ENCODE data around the gene NRXN2. TPM values are rescaled to one million over a fixed set of nuclear protein-coding genes. Genes with fewer than 3 reads are reported as not detected.

The NRXN2 gene
- 9.2 and 17.2 TPM in 2 replicates for total RNA-seq

DNA sequence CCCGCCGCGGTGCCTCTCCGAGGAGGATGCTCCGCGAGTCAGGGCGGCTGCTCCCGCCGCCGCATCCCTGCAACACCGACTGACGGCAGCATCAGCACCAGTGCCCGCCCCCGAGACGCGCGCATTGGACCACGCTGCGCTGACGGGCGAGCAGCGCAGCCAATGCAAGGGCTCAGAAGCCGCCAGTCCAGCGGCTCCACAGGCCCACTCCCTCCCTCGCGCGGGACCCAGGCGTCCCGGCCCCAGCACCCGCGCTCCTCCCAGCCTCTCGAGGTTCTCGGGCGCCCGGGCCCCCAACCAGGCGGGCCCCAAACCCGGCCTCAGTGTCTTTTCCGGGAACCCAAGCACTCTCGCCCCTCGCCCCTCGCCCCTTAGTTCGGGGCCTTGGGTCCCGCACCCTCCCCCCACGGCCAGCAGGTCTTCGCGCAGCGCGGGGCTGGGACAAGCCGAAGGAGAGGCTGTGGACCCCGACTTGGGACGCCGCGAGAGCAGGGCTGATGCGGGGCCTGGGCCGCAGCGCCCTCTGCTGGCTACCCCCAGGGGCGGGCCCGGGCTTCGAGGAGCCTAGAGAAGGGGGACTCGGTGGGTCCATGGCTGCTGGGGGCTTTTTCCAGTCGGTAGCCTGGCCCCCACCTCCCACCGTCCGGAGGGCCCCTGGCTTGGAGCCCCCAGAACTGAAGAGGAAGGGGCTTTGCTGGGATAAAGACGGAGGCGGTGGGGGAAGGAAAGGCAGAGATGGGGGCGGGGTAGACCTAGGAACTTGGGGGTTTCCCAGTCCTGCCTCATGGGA lies at the start of gene NRXN2:
Gene NRXN2 (minus strand): TSS at position 81 of the 790 bp plus-strand sequence. CDS start 9,498 bp downstream, outside the sequence.

DNA sequence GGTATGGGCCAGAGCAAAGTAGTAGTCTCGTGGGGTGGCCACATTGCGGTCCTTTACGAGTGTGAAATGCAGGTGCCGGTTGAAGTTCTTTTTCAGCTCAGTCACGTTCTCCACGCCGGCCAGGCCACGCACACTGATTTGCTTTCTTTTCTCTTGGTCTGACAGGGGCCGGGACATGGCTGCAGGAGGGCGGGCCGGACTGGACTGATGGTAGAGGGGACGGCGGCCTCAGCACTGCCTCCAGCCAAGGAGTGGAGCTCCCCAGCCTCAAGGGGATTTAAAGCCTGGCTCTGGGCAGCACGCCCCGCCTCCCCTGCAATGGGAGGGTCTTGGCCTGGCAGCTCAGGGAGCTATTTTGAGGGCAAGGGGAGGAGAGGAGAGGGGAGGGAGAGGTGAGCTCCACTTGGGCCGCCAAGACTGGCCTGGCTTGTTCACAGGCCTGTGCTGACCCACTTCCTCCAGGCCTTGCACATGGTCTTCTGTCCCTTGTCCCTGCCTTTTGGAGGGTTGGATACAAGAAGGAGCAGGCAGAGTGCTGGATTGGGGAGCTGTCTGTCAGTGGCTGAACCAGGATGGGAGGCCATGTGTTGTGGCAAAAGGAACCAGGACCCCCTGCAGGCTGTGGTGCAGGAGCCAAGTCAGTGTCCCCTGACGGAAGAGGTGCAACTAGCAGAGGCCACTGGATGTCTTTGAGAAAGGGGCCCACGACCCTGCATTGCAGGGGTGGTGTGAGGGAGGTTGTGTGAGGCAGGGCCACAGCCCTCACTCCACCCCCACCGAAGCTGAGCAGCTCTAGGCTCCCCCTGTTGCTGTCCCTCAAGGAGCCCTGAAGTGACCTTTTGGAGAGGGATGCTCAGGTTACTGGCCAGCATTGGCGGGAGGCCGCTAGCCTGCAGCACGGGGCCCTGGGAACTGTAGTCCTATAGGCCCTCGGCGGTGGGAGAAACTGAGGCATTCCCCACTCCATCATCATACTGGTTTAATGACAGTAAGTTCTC lies 37.0 kb upstream of the NRXN2 start, which contains the start of gene PYGM:
Gene PYGM (minus strand): TSS at position 253 of the 998 bp plus-strand sequence. CDS start 76 bp downstream, at position 177.

DNA sequence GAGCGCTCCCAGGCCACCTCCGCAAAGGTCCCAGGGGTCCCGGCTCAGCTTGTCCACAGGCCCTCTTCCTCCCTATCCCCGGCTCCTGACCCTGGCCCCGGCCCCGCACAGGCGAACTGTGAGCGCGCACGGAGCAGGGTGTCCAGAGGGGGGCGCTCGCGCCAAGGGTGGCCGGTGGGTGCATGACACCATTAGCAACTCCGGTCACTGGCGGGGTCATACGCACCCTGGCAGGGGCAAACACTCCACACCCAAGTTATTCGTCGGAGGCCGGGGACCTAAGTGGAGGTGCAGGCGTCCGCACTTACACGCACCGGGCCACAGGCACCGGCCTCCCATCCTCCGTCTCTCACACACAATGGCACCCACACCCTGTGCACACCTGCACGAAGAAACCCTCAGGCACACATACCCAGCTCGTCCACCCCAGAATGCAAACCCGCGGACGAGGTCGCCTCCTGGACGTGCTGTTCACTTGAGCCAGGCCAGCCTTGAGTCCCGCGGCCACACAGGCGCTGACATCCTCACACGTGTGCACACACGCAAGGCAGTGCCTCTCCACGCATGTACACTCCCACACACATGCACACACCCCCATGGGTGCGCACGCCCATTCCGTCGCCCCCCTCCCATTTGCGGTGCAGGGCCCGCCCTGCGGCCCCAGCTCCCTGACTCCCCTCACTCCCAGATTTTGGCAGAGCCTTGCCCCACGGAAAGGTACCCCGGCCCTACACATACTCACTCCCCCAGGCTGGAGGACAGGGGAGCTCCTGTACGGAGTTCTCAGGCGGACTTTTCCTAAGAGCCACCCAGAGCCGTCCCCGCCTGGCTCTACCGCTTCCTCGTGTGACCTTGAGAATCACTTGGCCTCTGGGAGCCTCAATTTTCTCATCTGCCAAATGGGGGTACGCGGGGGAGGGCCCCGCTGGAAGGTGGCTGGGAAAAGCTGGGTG lies 20.9 kb upstream of the NRXN2 start, which contains the start of gene RASGRP2:
Gene RASGRP2 (minus strand): TSS at position 552 of the 953 bp plus-strand sequence. CDS start 1,276 bp downstream, outside the sequence.

DNA sequence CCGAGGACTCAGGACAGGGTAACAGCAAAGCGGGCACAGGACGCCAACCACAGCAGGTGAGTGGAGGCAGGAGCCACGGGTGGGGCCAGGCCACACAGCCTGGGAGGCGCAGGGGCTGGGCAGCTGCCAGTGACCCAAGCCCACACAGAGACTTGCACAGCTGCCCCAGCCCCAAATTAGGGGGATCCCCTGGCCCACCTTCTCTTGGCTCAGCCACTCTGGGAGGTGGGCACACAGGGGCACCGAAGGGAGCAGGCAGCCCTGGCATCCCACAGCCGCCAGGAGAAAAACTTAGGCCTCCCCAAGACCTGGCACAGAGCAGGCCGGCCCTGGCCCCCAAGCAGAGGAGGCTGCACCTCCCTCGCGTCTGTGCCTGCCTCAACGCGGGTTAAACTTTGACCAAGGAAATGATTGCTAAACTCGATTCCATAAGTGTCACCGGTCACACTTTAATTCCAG lies 132.2 kb downstream of the NRXN2 start, which contains the start of gene SLC22A12:
Gene SLC22A12 (plus strand): TSS at position 458 of the 459 bp plus-strand sequence. CDS start 337 bp downstream, outside the sequence.

Other genes starting within 250 kb of the NRXN2 start
- gene SLC22A11, start 167.3 kb downstream of the NRXN2 start, total RNA-seq, result not detected in 2 replicates
- not detected in 2 replicates for gene SLC22A12, start 132.0 kb downstream of the NRXN2 start, total RNA-seq
- gene RASGRP2, start 20.9 kb upstream of the NRXN2 start, total RNA-seq, result 0.20 and 0.37 TPM in 2 replicates
- 0.37 and 0.39 TPM in 2 replicates for gene PYGM, start 36.8 kb upstream of the NRXN2 start, total RNA-seq
- 110 and 126 TPM in 2 replicates for gene SF1, start 55.3 kb upstream of the NRXN2 start, total RNA-seq
- gene MAP4K2, start 80.0 kb upstream of the NRXN2 start, total RNA-seq, result 7.0 and 12.3 TPM in 2 replicates
- gene MEN1, start 87.4 kb upstream of the NRXN2 start, total RNA-seq, result 20.2 and 22.1 TPM in 2 replicates
- gene CDC42BPG, start 121.5 kb upstream of the NRXN2 start, total RNA-seq, result under 0.01 TPM in 2 replicates
- 40.1 and 75.3 TPM in 2 replicates for gene EHD1, start 155.4 kb upstream of the NRXN2 start, total RNA-seq
- gene ATG2A, start 194.0 kb upstream of the NRXN2 start, total RNA-seq, result 15.4 and 19.5 TPM in 2 replicates
- 5.9 and 8.2 TPM in 2 replicates for gene PPP2R5B, start 201.5 kb upstream of the NRXN2 start, total RNA-seq
- gene GPHA2, start 212.7 kb upstream of the NRXN2 start, total RNA-seq, result not detected in 2 replicates
- gene MAJIN, start 248.9 kb upstream of the NRXN2 start, total RNA-seq, result not detected in 2 replicates